ENCODE data around the gene ANXA3.

DNA sequence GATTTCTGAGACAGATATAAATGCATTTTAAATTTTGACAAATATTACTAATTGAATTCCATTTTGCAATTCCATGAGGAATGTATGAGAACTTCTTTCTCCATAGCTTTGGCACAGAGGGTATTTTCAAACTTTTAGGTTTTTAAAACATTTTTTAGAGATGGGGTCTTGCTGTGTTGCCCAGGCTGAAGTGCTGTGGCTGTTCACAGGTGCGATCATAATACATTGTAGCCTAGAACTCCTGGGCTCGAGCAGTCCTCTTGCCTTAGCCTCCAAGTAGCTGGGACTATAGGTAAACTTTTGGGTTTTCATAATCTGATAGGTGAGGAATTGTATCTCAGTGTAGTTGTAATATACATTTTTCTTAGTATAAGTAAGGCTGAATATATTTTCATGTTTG, 53.4 kb downstream of the ANXA3 start:
- no peak for TF ChIP-seq EZH2 (IDR thresholded peaks at IDR 0.05; ENCODE audit: insufficient read depth, low read length)
- TF ChIP-seq CTCF (IDR thresholded peaks at IDR 0.05; ENCODE audit: insufficient read depth, low read depth, low read length), result no peak
